K562 (cell line): ENCODE measurements around the gene PID1.

Experiments
- CTCF ChIP-seq, 3 experiments: IDR thresholded peaks in 2 of 3; conservative IDR thresholded peaks in 1 of 3; 2 replicates each; pipeline ENCODE4 v1.5.1; 2011 to 2012; ENCODE audit warnings: low read length in 3 of 3, mild to moderate bottlenecking in 3 of 3, control low read depth in 2 of 3, improper control_type of control experiment in 1 of 3, inconsistent platforms in 1 of 3, low read depth in 1 of 3, mixed read lengths in 1 of 3, moderate library complexity in 1 of 3; ENCODE audit not compliant: insufficient read depth in 2 of 3
- ERF ChIP-seq: fragments of 450-650 bp; formaldehyde crosslinking; IDR thresholded peaks from 2 replicates; pipeline ENCODE4 v1.4.0; 2020; ENCODE audit warnings: mild to moderate bottlenecking, mixed read lengths
- EZH2 ChIP-seq: IDR thresholded peaks from 2 replicates; pipeline ENCODE4 v1.6.1; 2012; ENCODE audit warnings: low read depth, mild to moderate bottlenecking, inconsistent platforms, low read length, borderline replicate concordance
- SMAD1 ChIP-seq: fragments of 150-350 bp; IDR thresholded peaks from 2 replicates; pipeline ENCODE4 v1.6.1; 2014; ENCODE audit warnings: low read length, low read depth; ENCODE audit not compliant: partially characterized antibody

GRCh38 chr2:229153951-229154350 lies 117.1 kb downstream of the PID1 start:
- TF ChIP-seq SMAD1 (no peak), ERF (CRISPR knock-in tag) (no peak), EZH2 (no peak), CTCF (IDR thresholded peaks at IDR 0.05 in 2 of 3, conservative IDR thresholded peaks at IDR 0.05 in 1 of 3; ENCODE audit: insufficient read depth in 2 of 3, low read depth in 1 of 3, low read length in 3 of 3) (no peak)
